A673 (cell line): ENCODE measurements around the gene CD28.

Experiments used
- CTCF ChIP-seq: fragments of 300-800, 200-600 bp; sonication (generic); conservative IDR thresholded peaks from 2 replicates; pipeline ENCODE4 v1.5.1; 2017; ENCODE audit warnings: low read depth, mild to moderate bottlenecking, antibody characterized with exemption, low read length, moderate library complexity, mixed read lengths
- EZH2 ChIP-seq: fragments of 200-600 bp; sonication (generic); IDR thresholded peaks from 2 replicates; pipeline ENCODE4 v1.6.1; 2017; ENCODE audit warnings: borderline replicate concordance, low read depth, mild to moderate bottlenecking, mixed read lengths, antibody characterized with exemption, low read length; ENCODE audit not compliant: poor library complexity, severe bottlenecking

- TF ChIP-seq CTCF (no peak), EZH2 (no peak)
These were observed 9.3 kb downstream of the CD28 start for GRCh38 chr2:203715744-203716143.
